ENCODE results near the gene OGA.

OGA gene

DNA sequence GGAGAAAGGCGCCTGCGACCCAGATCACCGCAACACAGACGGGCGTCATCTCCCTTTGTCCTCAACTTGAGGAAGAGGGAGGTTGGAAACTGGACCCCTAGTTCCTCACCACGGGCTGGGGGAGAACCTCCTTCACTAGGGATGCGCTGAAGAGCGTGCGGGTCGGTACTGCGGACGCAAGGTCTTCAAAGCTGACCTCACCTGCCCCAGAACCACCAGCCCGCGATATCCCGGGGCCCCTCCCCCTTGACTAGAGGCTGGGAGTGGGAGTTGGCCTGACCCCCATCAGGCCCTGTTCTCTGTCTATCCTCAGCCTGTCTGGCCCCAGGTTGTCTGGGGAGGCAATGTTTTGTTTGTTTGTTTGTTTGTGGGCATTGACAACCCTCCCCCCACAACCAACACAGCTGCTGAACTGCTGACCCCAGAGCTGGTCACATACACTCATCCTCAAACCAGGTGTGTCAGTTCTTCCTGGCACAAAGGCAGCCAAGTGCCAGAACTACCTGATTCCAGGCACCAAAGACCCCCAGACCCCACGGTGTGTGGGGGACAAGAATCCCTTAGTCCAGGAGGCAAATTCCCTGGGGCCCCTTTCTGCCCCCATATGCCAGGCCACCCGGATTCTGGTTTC, 37.9 kb downstream of the OGA start:
- H2AFZ ChIP-seq (ENCODE audit: low read length, unreplicated experiment) = peak overlapping the region; percentile 13
- H3K4me1 ChIP-seq (ENCODE audit: control insufficient read depth, insufficient read depth, low read length, unreplicated experiment) = peaks cover 25% of the 10 kb centered on the region
- H3K27me3 ChIP-seq (ENCODE audit: insufficient read depth, low read length) = peaks cover 21% of the 10 kb centered on the region
- peaks cover 7% of the 10 kb centered on the region for H3K79me2 ChIP-seq (ENCODE audit: control insufficient read depth, insufficient read depth, low read length, unreplicated experiment)
- H3K27ac ChIP-seq (ENCODE audit: low read depth, low read length) = no peak overlapping the region
- H3K4me3 ChIP-seq (ENCODE audit: low read depth, low read length) = peak overlapping the region; percentile 28
- no peaks in the 10 kb centered on the region for H3K36me3 ChIP-seq (ENCODE audit: insufficient read depth, low read length)

DNA sequence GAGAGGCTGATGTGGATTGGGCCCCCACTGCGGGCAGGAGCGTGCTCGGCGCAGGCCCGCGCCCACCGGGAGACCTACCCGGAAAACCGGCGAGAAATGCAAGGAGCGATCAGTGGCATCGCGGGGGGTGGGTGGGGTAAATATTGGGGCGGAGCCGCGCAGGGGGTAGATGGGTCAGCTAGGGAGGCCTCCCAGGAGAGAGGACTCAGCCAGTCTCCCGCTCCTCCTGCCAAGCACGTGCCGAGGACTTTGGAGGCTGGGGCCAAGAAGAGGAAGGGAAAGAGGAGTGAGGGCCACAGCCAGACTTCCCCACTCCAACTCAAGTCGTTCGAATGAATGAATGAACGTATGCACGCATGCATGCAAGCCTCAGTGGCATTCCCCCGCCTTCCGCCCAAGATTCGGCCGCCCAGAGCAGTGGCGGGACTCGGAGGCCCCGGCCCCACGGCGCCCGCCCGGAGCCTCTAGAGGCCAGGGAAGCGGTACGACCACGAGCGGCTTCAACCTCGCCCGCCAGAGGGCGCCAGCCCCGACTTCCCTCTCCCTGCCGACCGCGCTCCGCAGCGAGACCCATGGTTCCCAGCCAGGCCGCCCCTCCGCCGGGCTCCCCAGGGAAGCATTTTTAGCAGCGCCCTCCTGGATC, 38.6 kb downstream of the OGA start:
- peaks cover 23% of the 10 kb centered on the region for H3K4me1 ChIP-seq (ENCODE audit: control insufficient read depth, insufficient read depth, low read length, unreplicated experiment)
- no peaks in the 10 kb centered on the region for H3K36me3 ChIP-seq (ENCODE audit: insufficient read depth, low read length)
- H2AFZ ChIP-seq (ENCODE audit: low read length, unreplicated experiment) = peak overlapping the region; percentile 13
- H3K79me2 ChIP-seq (ENCODE audit: control insufficient read depth, insufficient read depth, low read length, unreplicated experiment) = peaks cover 7% of the 10 kb centered on the region
- peaks cover 27% of the 10 kb centered on the region for H3K27me3 ChIP-seq (ENCODE audit: insufficient read depth, low read length)
- H3K4me3 ChIP-seq (ENCODE audit: low read depth, low read length) = peak overlapping the region; percentile 28
- H3K27ac ChIP-seq (ENCODE audit: low read depth, low read length) = no peak overlapping the region

DNA sequence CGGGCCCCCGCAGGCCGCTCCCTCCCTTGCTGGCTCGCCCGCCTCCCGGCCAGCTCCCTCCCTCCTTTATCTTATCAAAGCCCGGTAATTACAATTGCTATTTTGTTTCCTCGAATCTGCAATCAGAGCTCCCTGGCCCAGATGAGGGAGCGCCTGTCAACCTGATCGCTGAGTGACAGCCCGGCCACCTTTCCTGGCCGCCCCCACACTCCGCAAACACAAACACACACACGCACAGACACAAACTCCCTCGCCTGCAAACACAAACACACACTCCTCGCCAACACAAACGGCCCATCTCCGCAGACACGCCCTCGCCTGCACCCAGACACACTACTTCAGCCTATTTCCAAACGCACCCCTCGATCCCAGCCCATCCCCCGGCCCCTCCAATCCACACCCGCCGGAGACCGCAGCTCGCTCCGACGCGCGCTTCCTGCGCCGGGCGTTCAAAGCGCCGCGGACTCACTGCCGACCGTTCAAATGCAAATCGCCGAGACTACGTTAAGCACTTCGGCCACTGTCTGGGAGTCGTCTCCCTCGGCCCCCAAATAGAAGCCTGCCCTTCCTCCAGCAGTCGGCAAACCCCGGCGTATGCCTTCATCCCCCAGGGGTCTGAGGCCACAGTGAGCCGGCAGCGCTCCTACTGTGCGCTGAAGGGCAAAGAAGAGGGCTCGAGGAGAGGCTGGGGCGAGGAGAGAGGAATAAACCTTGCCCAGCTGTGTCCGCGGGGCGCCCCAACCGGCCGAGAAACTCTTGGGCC, 39.3 kb downstream of the OGA start:
- peaks cover 7% of the 10 kb centered on the region for H3K79me2 ChIP-seq (ENCODE audit: control insufficient read depth, insufficient read depth, low read length, unreplicated experiment)
- H3K27me3 ChIP-seq (ENCODE audit: insufficient read depth, low read length) = peaks cover 34% of the 10 kb centered on the region
- H3K27ac ChIP-seq (ENCODE audit: low read depth, low read length) = no peak overlapping the region
- H2AFZ ChIP-seq (ENCODE audit: low read length, unreplicated experiment) = no peak overlapping the region
- H3K36me3 ChIP-seq (ENCODE audit: insufficient read depth, low read length) = no peaks in the 10 kb centered on the region
- peaks cover 16% of the 10 kb centered on the region for H3K4me1 ChIP-seq (ENCODE audit: control insufficient read depth, insufficient read depth, low read length, unreplicated experiment)
- peak overlapping the region; percentile 28 for H3K4me3 ChIP-seq (ENCODE audit: low read depth, low read length)

DNA sequence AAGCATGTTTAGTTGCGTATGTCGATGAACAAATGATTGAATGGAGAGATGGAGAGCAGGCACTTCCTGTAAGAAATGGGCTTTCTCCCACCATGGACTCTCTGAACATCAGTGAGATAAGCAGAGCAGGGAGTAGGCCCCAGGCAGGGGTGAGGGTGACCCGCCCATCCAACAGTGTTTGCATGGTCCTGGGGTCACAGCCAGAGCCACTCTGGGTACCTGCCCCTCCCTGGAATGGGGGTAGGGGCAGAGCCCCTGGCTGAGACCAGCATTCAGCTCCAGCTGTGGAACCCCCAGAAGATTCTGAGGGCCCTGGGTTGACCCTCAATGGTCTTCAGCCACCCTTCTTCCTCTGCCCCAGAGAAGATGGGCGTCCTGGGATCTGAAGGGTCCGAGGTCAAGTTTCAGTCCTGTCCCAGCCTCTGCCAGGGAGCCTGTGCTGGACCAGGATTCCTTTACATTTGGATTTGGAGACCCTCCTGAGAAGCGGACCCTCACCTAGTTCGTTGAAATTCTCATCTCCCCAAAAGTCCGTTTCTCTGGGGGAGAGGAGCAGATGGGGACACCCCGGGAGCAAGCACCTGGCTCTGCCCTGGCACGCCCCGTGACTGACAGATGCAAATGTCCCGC, 40.0 kb downstream of the OGA start:
- H2AFZ ChIP-seq (ENCODE audit: low read length, unreplicated experiment) = no peak overlapping the region
- no peaks in the 10 kb centered on the region for H3K36me3 ChIP-seq (ENCODE audit: insufficient read depth, low read length)
- peaks cover 13% of the 10 kb centered on the region for H3K4me1 ChIP-seq (ENCODE audit: control insufficient read depth, insufficient read depth, low read length, unreplicated experiment)
- H3K27ac ChIP-seq (ENCODE audit: low read depth, low read length) = no peak overlapping the region
- H3K4me3 ChIP-seq (ENCODE audit: low read depth, low read length) = no peak overlapping the region
- H3K27me3 ChIP-seq (ENCODE audit: insufficient read depth, low read length) = peaks cover 41% of the 10 kb centered on the region
- H3K79me2 ChIP-seq (ENCODE audit: control insufficient read depth, insufficient read depth, low read length, unreplicated experiment) = peaks cover 7% of the 10 kb centered on the region

DNA sequence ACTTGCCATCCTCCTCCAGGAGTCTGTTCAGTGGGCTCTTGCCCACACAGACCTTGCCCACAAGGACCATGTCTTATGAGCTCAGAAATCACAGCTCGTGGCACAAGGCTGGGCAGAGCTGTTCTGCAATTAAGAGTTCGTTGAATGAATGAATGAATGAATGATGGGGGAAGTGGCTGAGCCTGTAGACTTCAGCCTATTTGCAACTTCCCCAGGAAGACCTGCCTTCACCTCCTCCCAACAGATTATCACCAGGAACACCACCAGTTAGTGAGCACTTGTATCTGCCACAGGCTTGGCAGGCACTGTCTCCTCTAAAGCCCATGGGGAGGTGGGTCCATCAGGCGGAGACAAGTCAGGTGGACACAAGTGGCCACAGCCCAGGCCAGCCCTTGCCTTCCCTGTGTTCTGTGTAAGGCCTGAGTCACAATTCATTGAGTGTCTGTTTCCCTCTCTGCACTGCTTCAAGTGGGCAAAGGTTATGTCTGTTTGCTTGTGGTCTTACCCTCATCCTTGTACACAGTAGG, 40.6 kb downstream of the OGA start:
- no peak overlapping the region for H3K27ac ChIP-seq (ENCODE audit: low read depth, low read length)
- H2AFZ ChIP-seq (ENCODE audit: low read length, unreplicated experiment) = no peak overlapping the region
- peaks cover 13% of the 10 kb centered on the region for H3K4me1 ChIP-seq (ENCODE audit: control insufficient read depth, insufficient read depth, low read length, unreplicated experiment)
- peaks cover 47% of the 10 kb centered on the region for H3K27me3 ChIP-seq (ENCODE audit: insufficient read depth, low read length)
- no peaks in the 10 kb centered on the region for H3K36me3 ChIP-seq (ENCODE audit: insufficient read depth, low read length)
- H3K79me2 ChIP-seq (ENCODE audit: control insufficient read depth, insufficient read depth, low read length, unreplicated experiment) = peaks cover 6% of the 10 kb centered on the region
- H3K4me3 ChIP-seq (ENCODE audit: low read depth, low read length) = no peak overlapping the region

DNA sequence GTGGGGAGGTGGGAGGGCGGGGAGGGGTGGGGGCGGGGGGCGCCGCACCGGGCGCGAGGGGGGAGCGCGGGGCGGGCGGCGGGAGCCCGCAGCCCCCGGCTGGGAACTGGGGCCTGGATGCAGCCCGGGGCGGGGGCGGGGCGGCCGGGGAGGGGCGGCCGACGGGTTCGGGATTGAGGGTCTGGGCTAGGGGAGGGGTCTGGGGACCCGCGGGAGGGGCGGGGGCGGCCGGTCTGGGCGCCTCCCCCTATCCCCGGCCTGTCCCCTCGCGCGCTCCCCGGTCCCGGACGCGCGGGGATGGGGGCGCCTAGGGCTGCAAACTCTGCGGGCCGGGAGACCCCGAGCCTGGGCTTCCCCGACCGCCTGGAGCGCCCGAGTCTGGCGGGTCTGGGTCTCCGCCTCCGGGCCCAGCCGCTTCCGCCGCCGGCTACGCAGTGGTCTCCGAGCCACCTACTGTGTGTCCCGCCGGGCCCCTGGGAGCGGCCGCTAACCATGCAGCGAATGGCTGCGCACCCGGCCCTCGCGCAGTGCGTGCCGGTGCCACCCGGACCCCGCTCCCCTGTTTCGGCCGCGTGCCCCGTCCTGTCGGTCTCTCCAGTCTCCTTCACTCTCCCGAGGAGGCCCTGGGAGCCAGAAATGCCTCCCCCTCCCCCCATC, 42.0 kb downstream of the OGA start:
- Histone ChIP-seq H3K27ac (ENCODE audit: low read depth, low read length) (no peak overlapping the region), H2AFZ (ENCODE audit: low read length, unreplicated experiment) (no peak overlapping the region), H3K79me2 (ENCODE audit: control insufficient read depth, insufficient read depth, low read length, unreplicated experiment) (no peaks in the 10 kb centered on the region), H3K27me3 (ENCODE audit: insufficient read depth, low read length) (peaks cover 56% of the 10 kb centered on the region), H3K36me3 (ENCODE audit: insufficient read depth, low read length) (no peaks in the 10 kb centered on the region), H3K4me3 (ENCODE audit: low read depth, low read length) (no peak overlapping the region), H3K4me1 (ENCODE audit: control insufficient read depth, insufficient read depth, low read length, unreplicated experiment) (peaks cover 7% of the 10 kb centered on the region)

DNA sequence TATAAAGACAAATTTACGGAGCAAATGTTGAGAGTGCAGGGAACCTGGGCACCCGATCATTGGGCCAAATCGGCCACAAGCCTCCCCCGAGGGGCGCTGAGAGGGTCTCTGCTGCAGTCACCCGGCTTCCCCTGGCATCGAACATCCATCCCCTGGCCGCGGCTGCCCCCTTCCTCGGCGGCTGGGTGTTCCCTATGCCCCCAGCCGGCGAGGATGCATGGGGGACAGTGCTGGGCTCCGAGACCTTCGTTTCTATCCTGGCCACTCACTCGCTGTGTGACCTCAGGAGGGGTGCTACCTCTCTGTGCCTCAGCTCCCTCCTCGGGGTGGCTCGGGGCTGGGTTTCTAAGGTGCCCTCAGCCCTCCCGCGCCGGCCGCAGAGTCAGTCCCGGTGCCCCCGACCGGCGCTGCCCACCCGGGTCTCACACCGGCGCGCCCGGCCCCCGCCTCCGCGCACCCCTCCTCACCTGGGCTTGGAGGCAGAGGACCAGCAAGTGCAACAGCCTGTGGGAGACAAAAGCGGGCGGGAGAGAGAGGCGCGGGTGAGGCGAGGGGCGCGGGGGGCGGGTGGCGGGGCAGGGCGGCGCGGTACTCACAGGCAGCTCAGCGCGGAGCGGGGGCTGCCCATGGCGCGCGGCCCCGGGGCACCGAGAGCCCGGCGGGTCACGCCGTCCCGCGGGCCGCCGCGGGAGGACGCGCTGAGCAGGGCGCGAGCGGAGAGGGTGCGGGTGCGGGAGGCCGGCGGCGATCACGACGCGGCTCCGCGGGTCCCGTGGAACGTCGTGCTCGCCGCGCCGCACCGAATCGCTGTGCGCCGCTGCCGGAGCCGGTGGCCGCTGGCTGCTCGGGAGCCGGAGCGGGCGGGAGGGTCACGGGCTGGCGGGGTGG, 42.7 kb downstream of the OGA start, which contains the start of gene FGF8:
Gene FGF8, minus strand, starts transcription at position 842 of the 888 bp plus-strand sequence. Its CDS starts 214 bp downstream, at position 628.
- peaks cover 56% of the 10 kb centered on the region for H3K27me3 ChIP-seq (ENCODE audit: insufficient read depth, low read length)
- H3K4me3 ChIP-seq (ENCODE audit: low read depth, low read length) = no peak within 1 kb of the TSS
- H3K27ac ChIP-seq (ENCODE audit: low read depth, low read length) = no peak within 1 kb of the TSS
- H3K36me3 ChIP-seq (ENCODE audit: insufficient read depth, low read length) = no peaks in the 10 kb centered on the region
- peaks cover 1% of the 10 kb centered on the region for H3K4me1 ChIP-seq (ENCODE audit: control insufficient read depth, insufficient read depth, low read length, unreplicated experiment)
- H2AFZ ChIP-seq (ENCODE audit: low read length, unreplicated experiment) = no peak within 1 kb of the TSS
- no peaks in the 10 kb centered on the region for H3K79me2 ChIP-seq (ENCODE audit: control insufficient read depth, insufficient read depth, low read length, unreplicated experiment)

DNA sequence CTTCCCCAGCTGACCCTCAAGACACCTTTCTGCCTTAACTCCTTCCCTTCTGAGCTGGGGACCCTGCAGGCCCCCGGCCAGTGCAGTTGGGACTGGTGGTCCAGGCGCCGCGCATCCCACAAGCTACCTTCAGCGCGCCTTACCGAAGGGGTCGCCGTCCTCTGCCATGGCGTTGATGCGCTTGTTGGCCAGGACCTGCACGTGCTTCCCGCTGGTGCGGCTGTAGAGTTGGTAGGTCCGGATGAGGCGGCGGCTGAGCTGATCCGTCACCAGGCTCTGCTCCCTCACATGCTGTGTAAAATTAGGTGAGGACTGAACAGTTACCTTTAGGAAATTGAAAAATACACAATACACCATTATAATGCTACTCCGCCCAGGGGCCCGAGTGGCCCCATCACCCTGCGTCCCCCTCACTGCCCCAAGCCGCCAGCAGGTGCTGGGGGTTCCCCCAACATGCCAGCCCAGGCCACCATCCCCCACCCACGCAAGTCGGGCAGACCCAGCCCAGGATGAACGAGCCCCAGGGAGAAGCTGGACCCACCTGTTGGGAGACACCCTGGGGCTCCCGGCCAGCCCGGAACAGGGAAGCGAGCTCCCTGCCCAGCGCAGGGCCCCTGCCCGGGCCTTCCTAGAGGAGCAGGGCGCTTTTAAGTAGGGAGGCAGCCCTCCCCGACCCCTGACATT, 43.5 kb downstream of the OGA start:
- H3K27me3 ChIP-seq (ENCODE audit: insufficient read depth, low read length) = peaks cover 56% of the 10 kb centered on the region
- no peaks in the 10 kb centered on the region for H3K4me1 ChIP-seq (ENCODE audit: control insufficient read depth, insufficient read depth, low read length, unreplicated experiment)
- H3K27ac ChIP-seq (ENCODE audit: low read depth, low read length) = no peak overlapping the region
- no peak overlapping the region for H2AFZ ChIP-seq (ENCODE audit: low read length, unreplicated experiment)
- no peaks in the 10 kb centered on the region for H3K36me3 ChIP-seq (ENCODE audit: insufficient read depth, low read length)
- H3K4me3 ChIP-seq (ENCODE audit: low read depth, low read length) = no peak overlapping the region
- H3K79me2 ChIP-seq (ENCODE audit: control insufficient read depth, insufficient read depth, low read length, unreplicated experiment) = no peaks in the 10 kb centered on the region

DNA sequence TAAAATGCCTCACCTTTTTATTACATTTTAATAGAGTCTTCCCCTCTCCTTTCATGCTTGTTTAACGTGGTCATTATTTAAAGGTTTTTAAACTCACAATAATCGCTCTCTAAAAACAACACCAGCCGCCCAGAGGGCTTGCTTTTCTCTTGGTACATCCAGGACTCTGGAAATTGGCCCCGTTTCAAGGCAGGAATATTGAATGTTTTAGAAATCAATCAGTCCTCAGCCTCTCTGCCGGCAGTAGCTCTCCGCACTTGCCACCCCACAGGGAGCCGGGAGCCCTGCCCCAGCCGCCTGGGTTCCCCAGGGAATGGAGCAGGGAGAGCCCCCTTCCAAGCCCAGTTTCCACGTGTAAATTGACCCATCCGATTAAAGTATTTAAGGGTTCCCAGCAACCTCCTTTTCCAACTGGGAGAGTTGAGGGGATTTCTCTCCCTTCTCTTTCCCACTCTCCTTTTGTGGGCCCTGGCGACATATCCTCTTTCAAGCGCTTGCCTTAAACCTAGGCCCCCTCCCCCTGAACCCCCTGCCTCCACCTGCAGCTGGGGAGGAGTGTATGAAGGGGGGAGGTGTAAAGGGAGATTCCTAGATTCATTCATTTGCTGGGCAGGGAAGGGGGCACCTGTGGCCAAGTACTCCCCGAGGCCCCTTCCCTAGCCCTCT, 44.2 kb downstream of the OGA start:
- H3K4me3 ChIP-seq (ENCODE audit: low read depth, low read length) = no peak overlapping the region
- H3K36me3 ChIP-seq (ENCODE audit: insufficient read depth, low read length) = no peaks in the 10 kb centered on the region
- H3K79me2 ChIP-seq (ENCODE audit: control insufficient read depth, insufficient read depth, low read length, unreplicated experiment) = no peaks in the 10 kb centered on the region
- no peaks in the 10 kb centered on the region for H3K4me1 ChIP-seq (ENCODE audit: control insufficient read depth, insufficient read depth, low read length, unreplicated experiment)
- no peak overlapping the region for H2AFZ ChIP-seq (ENCODE audit: low read length, unreplicated experiment)
- peaks cover 54% of the 10 kb centered on the region for H3K27me3 ChIP-seq (ENCODE audit: insufficient read depth, low read length)
- no peak overlapping the region for H3K27ac ChIP-seq (ENCODE audit: low read depth, low read length)
